HepG2 (cell line): ENCODE results near the gene KIF22. TPM values are rescaled to one million over a fixed set of nuclear protein-coding genes. Genes with fewer than 3 reads are reported as not detected.
A peak's percentile ranks its signal among the peaks of the same experiment; 100 is the strongest.

ENCODE experiments used
- AKAP8 ChIP-seq: sonication (generic); formaldehyde crosslinking; IDR thresholded peaks from 2 replicates; pipeline ENCODE4 v1.5.1; 2020; ENCODE audit warnings: mild to moderate bottlenecking, missing genetic modification reagents
- ATRX ChIP-seq: sonication (generic); formaldehyde crosslinking; IDR thresholded peaks from 2 replicates; pipeline ENCODE4 v1.4.0; 2020; ENCODE audit warnings: missing genetic modification reagents, borderline replicate concordance
- BRD4 ChIP-seq: sonication (generic); formaldehyde crosslinking; IDR thresholded peaks from 2 replicates; pipeline ENCODE4 v1.4.0; 2020; ENCODE audit warnings: missing genetic modification reagents
- CC2D1A ChIP-seq: sonication (generic); formaldehyde crosslinking; IDR thresholded peaks from 2 replicates; pipeline ENCODE4 v1.8.1; 2023; ENCODE audit warnings: mild to moderate bottlenecking, missing genetic modification reagents
- CHD2 ChIP-seq: IDR thresholded peaks from 2 replicates; pipeline ENCODE4 v1.6.1; 2011; ENCODE audit warnings: low read depth, low read length, improper control_type of control experiment
- FIP1L1 ChIP-seq: fragments of 200-400 bp; formaldehyde crosslinking; IDR thresholded peaks from 2 replicates; pipeline ENCODE4 v1.6.1; 2018; ENCODE audit warnings: low read depth, mild to moderate bottlenecking, low read length, moderate library complexity, borderline replicate concordance; ENCODE audit not compliant: insufficient read depth
- HOXA5 ChIP-seq: sonication (generic); formaldehyde crosslinking; IDR thresholded peaks from 2 replicates; pipeline ENCODE4 v1.4.0; 2020; ENCODE audit warnings: missing genetic modification reagents
- JUN ChIP-seq: sonication (generic); formaldehyde crosslinking; IDR thresholded peaks from 2 replicates; pipeline ENCODE4 v1.4.0; 2020; ENCODE audit warnings: mild to moderate bottlenecking, missing genetic modification reagents
- KAT2B ChIP-seq: fragments of 150-350 bp; IDR thresholded peaks from 2 replicates; pipeline ENCODE4 v1.6.1; 2014; ENCODE audit warnings: low read depth, low read length, borderline replicate concordance
- MBNL3 ChIP-seq: fragments of 250-450 bp; sonication (Bioruptor Pico); conservative IDR thresholded peaks from 2 replicates; pipeline ENCODE4 v1.8.0; 2022; ENCODE audit warnings: mild to moderate bottlenecking, inconsistent platforms
- PCBP1 ChIP-seq: fragments of 200-400 bp; formaldehyde crosslinking; IDR thresholded peaks from 2 replicates; pipeline ENCODE4 v1.6.1; 2017; ENCODE audit warnings: mild to moderate bottlenecking, low read depth, low read length, borderline replicate concordance
- PLRG1 ChIP-seq: fragments of 450-650 bp; conservative IDR thresholded peaks from 2 replicates; pipeline ENCODE4 v1.6.1; 2016
- REL ChIP-seq: sonication (generic); formaldehyde crosslinking; conservative IDR thresholded peaks from 2 replicates; pipeline ENCODE4 v1.8.0; 2022; ENCODE audit warnings: mild to moderate bottlenecking, missing genetic modification reagents, moderate library complexity
- U2AF2 ChIP-seq: fragments of 200-400 bp; formaldehyde crosslinking; IDR thresholded peaks from 2 replicates; pipeline ENCODE4 v1.6.1; 2017; ENCODE audit warnings: low read depth, mild to moderate bottlenecking, low read length
- ZNF10 ChIP-seq: sonication (generic); formaldehyde crosslinking; IDR thresholded peaks from 2 replicates; pipeline ENCODE4 v1.4.0; 2020; ENCODE audit warnings: mild to moderate bottlenecking, low read depth, missing genetic modification reagents, borderline replicate concordance
- ZNF138 ChIP-seq: sonication (generic); formaldehyde crosslinking; IDR thresholded peaks from 2 replicates; pipeline ENCODE4 v1.5.0; 2020; ENCODE audit warnings: mild to moderate bottlenecking, low read depth, missing genetic modification reagents
- ZNF232 ChIP-seq: sonication (generic); formaldehyde crosslinking; IDR thresholded peaks from 2 replicates; pipeline ENCODE4 v1.4.0; 2020; ENCODE audit warnings: missing genetic modification reagents, borderline replicate concordance
- ZNF24 ChIP-seq: fragments of 450-650 bp; IDR thresholded peaks from 2 replicates; pipeline ENCODE4 v1.6.1; 2017; ENCODE audit warnings: antibody characterized with exemption, mild to moderate bottlenecking
- ZNF484 ChIP-seq: sonication (generic); formaldehyde crosslinking; IDR thresholded peaks from 2 replicates; pipeline ENCODE4 v1.5.1; 2020; ENCODE audit warnings: mild to moderate bottlenecking, low read depth, missing genetic modification reagents, borderline replicate concordance
- ZNF496 ChIP-seq: sonication (generic); formaldehyde crosslinking; IDR thresholded peaks from 2 replicates; pipeline ENCODE4 v1.8.1; 2023; ENCODE audit warnings: mild to moderate bottlenecking, moderate library complexity, missing genetic modification reagents; ENCODE audit not compliant: insufficient replicate concordance
- ZNF549 ChIP-seq: sonication (generic); formaldehyde crosslinking; IDR thresholded peaks from 2 replicates; pipeline ENCODE4 v1.5.0; 2020; ENCODE audit warnings: missing genetic modification reagents
- polyA plus RNA-seq, 8 experiments: library from polyadenylated mRNA; depleted of rRNA in 3 of 8; stranded (reverse) in 7 of 8; unstranded in 1 of 8; fragments of >200 nt; fragmentation: Illumina TruSeq in 4 of 8; extraction: Trizol in 4 of 8; gene quantifications; 2 replicates each; pipeline versions ENCODE4 v1.2.1 to v1.2.3, GENCODE V29; 2011 to 2016; ENCODE audit warnings: low read depth in 4 of 8, missing spikeins in 1 of 8, mixed read lengths in 1 of 8; ENCODE audit not compliant: insufficient read depth in 1 of 8
- total RNA-seq, 5 experiments: library from RNA; depleted of rRNA; stranded (reverse); fragments of >200 nt; fragmentation: Illumina TruSeq; extraction: Trizol; gene quantifications; 2 replicates each; pipeline ENCODE4 v1.2.3, GENCODE V29; 2016; ENCODE audit warnings: low read depth in 1 of 5
- TF ChIP-seq, protein P1 (sequence below): sonication (generic); formaldehyde crosslinking; IDR thresholded peaks from 2 replicates; pipeline ENCODE4 v1.5.0; 2020; ENCODE audit warnings: mild to moderate bottlenecking, missing genetic modification reagents, borderline replicate concordance
- TF ChIP-seq, protein P2 (sequence below): sonication (generic); formaldehyde crosslinking; IDR thresholded peaks from 2 replicates; pipeline ENCODE4 v1.5.0; 2020; ENCODE audit warnings: mild to moderate bottlenecking, missing genetic modification reagents
- TF ChIP-seq, protein P3 (sequence below): sonication (generic); formaldehyde crosslinking; IDR thresholded peaks from 2 replicates; pipeline ENCODE4 v1.4.0; 2020; ENCODE audit warnings: missing genetic modification reagents, borderline replicate concordance

The KIF22 gene
- total and polyA plus RNA-seq, 2 of the 13 experiments (the other 11 are each of a cell fraction or from before 2014, with no cell fraction given) = 95.8 to 118 TPM

DNA sequence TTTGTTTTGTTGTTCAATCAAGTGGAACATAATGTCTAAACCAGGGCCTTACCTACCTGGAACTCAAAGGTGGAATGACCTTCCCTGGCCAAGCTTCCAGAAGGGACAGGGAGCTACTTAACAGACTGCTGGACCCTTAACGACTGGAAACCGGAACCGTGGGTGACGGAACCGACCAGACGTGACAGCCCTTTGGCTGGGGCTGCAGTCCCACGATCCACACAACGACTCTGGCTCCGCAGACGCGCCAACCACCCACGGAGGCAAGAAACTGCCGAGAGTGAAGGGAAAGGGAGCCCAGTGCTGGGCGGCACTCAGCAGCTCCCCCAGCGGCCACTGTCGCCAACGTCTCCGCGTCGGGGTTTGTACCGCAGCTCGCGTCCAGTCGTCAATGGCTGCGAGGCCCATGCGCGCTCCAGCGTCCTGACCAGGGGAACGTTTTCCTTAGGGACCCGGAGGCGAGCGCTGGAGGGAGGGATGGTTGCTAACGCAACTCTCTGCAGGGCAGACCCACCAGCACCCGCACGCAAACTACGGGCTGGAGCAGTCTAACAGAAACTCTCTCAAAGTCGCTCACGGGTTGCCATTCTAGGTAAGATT, 5.5 kb upstream of the KIF22 start (continued):
- TF ChIP-seq MBNL3 (CRISPR knock-in tag) (no peak), HOXA5 (no peak), PCBP1 (no peak), ZNF10 (no peak), ZNF549 (CRISPR knock-in tag) (no peak), CHD2 (no peak), KAT2B (no peak), U2AF2 (no peak), ZNF24 (no peak), PLRG1 (no peak), BRD4 (CRISPR knock-in tag) (0 out of 2 replicates have a peak, but pooled peaks have one; percentile 24), ZNF138 (CRISPR knock-in tag) (no peak), FIP1L1 (no peak), REL (CRISPR knock-in tag) (no peak), JUN (no peak), ZNF232 (CRISPR knock-in tag) (no peak), CC2D1A (CRISPR knock-in tag) (no peak), ATRX (no peak), ZNF484 (CRISPR knock-in tag) (no peak), ZNF496 (CRISPR knock-in tag) (no peak), AKAP8 (no peak)
- TF ChIP-seq, protein P1, sequence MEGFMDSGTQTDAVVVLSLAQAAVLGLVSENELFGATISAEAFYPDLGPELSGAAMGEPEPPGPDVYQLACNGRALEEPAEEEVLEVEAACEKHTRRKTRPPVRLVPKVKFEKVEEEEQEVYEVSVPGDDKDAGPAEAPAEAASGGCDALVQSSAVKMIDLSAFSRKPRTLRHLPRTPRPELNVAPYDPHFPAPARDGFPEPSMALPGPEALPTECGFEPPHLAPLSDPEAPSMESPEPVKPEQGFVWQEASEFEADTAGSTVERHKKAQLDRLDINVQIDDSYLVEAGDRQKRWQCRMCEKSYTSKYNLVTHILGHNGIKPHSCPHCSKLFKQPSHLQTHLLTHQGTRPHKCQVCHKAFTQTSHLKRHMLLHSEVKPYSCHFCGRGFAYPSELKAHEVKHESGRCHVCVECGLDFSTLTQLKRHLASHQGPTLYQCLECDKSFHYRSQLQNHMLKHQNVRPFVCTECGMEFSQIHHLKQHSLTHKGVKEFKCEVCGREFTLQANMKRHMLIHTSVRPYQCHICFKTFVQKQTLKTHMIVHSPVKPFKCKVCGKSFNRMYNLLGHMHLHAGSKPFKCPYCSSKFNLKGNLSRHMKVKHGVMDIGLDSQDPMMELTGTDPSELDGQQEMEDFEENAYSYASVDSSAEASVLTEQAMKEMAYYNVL = no peak
- TF ChIP-seq, protein P2, sequence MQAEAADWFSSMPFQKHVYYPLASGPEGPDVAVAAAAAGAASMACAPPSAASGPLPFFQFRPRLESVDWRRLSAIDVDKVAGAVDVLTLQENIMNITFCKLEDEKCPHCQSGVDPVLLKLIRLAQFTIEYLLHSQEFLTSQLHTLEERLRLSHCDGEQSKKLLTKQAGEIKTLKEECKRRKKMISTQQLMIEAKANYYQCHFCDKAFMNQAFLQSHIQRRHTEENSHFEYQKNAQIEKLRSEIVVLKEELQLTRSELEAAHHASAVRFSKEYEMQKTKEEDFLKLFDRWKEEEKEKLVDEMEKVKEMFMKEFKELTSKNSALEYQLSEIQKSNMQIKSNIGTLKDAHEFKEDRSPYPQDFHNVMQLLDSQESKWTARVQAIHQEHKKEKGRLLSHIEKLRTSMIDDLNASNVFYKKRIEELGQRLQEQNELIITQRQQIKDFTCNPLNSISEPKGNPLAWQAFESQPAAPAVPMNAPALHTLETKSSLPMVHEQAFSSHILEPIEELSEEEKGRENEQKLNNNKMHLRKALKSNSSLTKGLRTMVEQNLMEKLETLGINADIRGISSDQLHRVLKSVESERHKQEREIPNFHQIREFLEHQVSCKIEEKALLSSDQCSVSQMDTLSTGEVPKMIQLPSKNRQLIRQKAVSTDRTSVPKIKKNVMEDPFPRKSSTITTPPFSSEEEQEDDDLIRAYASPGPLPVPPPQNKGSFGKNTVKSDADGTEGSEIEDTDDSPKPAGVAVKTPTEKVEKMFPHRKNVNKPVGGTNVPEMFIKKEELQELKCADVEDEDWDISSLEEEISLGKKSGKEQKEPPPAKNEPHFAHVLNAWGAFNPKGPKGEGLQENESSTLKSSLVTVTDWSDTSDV = no peak
- TF ChIP-seq, protein P3, sequence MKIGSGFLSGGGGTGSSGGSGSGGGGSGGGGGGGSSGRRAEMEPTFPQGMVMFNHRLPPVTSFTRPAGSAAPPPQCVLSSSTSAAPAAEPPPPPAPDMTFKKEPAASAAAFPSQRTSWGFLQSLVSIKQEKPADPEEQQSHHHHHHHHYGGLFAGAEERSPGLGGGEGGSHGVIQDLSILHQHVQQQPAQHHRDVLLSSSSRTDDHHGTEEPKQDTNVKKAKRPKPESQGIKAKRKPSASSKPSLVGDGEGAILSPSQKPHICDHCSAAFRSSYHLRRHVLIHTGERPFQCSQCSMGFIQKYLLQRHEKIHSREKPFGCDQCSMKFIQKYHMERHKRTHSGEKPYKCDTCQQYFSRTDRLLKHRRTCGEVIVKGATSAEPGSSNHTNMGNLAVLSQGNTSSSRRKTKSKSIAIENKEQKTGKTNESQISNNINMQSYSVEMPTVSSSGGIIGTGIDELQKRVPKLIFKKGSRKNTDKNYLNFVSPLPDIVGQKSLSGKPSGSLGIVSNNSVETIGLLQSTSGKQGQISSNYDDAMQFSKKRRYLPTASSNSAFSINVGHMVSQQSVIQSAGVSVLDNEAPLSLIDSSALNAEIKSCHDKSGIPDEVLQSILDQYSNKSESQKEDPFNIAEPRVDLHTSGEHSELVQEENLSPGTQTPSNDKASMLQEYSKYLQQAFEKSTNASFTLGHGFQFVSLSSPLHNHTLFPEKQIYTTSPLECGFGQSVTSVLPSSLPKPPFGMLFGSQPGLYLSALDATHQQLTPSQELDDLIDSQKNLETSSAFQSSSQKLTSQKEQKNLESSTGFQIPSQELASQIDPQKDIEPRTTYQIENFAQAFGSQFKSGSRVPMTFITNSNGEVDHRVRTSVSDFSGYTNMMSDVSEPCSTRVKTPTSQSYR (CRISPR knock-in tag) = 0 out of 2 replicates have a peak, but pooled peaks have one; percentile 47
